DMS53 (cell line): Measurements from ENCODE around the gene PDE4D.
A peak's percentile ranks its signal among the peaks of the same experiment; 100 is the strongest.

Experiments used
- DNase-seq: peaks from one replicate; lab custom pipeline; 2025; lab: John Stamatoyannopoulos, UW

Gene PDE4D

DNA sequence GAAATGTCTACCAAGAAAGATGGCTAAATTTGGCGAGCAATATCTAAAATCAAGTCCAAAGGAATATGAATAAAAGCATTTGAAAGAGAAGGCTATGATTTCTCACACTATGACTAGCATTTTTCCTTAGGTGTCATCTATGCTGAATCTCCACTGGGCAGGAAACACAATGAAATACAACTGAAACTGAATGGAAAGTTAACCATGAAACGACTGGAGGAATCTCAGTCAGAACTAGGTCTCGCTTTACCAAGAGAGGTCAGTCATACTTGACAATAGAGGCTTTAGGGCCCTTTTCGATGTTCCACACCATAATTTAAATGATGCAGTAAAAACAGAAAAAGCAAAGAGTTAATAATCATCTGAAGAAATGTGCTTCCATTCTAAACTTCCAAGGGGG, 339.0 kb downstream of the PDE4D start:
- no peak for DNase-seq

DNA sequence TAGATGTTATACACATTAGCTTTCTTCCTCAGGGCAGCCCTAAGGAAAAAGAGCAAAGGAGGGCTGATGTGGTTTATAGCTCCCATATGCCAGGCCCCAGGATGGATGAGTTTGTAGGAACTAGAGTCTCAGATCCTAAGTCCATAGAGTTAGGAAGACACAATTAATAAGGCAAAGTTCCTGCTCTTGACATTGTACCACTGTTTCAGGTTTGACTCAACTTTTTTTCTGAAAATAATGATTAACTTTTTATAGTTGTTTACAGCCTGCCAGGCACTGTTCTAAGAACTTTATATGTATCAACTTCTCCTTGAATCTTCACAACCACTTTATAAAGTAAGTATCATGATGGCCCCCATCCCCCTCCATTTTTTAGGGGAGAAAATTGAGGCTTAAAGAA, 339.5 kb downstream of the PDE4D start:
- DNase-seq, result no peak

DNA sequence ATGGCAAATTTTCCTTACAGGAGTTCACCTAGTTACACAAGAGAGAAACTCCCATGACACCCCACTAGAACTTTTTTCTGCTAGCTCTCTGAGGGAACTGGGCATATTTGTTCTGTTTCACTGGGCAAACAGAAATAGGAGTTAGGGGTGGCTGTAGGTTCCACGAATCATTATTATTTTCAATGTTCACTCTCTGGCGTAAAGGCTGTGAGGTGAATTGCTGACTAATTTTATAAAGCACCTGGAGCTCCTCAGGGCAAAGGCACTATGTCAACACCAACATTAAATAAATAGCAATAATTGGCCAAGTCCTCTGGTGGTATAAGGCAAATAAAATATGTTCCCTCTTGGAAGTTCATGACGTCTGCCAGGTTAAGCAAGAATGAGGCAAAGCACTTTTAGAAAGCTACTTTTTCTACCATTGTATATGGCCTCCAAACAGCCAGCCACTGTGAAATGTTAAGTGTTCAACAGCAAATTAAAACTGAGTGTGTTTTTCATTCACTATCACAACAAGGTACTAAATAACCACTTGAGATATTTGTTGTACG, 344.6 kb downstream of the PDE4D start:
- DNase-seq, result peak; percentile 97

DNA sequence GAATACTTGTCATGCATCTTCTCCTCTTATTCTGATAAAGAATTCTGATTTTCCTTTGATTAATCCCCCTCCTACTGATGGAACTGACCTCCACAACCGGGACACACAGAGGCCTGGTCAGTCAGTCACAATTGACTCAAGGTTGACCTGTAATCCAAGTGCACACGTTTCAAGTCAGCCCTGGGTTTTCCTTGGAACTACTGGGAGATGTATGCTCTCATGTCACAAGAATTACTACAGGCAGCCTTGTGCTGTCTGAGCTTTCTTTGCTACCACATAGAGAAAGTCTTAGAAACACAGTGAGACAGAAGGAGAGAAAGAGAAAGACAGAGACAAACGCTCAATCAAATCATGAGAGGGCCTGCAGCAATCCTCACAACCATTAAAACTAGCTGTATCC, 345.8 kb downstream of the PDE4D start:
- peak; percentile 43 for DNase-seq

DNA sequence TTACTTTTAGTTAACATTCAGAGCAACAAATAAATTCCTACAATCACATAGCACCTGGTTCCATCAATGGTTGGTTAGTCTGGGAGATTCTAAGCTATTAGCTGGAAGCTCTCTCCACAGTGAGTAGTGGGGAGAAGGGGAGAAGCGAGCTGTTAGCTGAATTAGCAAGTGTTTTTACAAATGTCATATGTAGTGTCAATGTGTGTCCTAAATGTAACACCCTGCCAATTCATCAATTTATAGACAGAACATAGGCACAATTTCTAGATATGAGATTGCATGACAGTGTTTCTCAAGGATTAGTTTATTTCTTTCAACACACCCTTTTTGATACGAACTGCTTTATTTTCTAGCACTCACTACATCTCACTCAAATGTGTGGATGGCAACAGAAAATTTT, 349.0 kb downstream of the PDE4D start:
- no peak for DNase-seq

DNA sequence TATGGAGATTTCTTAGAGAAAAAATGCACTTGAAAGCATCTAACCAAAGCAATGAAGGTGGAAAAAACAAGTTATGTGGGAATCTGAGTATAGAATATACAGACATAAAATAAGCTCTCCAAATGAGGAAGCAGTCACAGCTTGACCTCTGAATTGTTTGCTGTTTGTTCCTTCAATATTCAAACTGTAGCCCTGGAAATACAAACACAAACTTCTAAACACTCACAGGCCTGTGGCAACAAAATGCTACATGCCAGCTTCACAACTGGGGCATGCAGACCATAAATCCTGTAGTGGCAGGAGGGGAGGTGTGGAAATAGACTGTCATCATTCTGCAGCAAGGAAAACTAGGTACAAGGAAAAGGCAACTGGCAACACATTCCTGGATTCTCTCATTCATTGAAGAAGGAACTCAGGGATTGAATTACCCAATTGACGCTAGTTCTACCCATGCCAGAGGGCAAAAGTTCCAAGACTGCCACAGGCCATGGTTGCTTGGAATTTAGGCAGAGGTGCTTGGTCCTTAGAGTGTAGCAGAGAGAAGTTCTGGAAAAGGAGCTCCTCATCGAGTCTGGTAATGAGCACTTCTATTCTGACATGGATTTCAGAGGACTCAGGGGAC, 349.6 kb downstream of the PDE4D start:
- peak; percentile 94 for DNase-seq

DNA sequence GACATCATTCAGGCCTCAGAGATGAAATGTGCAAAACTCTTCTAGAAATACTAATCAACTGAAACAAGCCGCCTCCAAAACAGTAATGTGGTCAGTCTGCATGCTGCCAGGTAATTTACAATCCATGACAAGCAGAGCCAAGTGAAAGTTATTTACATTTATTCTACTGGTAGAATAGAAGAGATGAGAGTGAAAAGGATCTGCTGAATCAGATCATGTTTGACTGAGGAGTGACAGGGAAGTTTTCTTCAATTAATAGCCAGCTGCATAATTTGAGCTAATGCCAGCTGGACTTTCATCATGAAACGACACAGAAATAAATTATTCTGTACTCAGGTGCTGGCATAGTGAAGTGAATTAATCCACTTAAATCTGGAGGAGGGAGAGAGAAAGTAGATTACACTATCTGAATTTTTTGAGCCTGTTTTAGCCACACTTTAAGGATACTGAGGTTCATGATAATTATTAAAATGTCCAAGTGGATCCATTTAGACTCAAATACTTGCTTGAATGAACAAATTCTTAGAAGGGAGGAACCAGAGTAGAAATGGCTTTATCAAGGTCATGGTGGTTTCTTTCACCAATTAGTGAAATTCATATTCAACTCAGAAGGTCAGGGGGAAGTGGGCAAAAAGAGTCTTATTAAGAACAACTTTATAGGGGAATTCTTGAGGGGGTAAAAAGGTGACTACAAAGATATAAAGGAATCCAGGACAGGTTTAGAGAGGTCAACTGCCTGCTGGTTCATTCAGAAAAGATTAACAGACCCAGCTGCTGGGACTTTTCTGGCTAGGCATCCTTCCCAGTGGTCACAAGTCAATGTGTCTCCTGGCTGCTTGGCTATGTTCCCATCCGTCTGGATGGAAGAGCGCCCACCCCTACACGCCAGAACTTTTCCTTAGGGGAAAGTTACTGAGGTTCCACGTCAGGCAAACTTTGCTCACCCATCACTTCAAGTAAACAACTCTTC, 350.4 kb downstream of the PDE4D start:
- peak; percentile 88 for DNase-seq

DNA sequence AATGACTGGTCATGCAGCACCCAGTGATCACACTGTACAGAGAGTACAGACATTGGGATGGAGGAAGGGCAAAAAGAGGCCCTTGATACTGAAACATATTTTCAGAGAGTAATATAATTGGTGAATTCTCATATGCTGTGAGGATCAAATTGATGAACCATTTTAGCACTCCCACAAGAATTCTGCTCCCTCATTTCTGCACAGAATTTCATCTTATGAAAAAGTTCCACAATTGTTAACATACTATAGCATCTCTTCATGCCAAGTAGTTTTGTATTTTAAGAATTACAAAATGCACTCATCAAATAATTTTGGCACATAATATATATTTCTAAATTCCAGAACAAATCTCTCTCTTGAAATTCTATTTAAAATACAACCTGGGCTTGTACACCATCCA, 351.2 kb downstream of the PDE4D start:
- no peak for DNase-seq

DNA sequence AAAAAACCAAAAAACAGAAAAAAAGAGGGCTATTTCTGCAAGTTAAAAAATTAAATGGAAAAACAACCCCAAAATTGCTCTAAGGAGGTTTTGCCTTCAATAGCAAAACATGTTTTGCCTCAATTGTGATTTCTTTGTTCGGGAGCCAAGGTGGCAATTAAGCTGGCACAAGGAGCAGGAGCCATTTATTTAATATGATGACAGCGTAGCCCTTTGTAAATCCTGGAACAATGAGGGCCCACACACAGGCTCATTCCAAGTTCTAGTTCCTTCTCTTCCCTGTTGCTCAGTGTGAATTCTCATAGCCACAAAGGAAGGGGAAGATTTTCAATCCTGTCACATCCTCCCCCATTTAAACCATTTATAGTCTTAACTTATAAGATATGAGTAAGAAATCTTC, 353.2 kb downstream of the PDE4D start:
- no peak for DNase-seq

DNA sequence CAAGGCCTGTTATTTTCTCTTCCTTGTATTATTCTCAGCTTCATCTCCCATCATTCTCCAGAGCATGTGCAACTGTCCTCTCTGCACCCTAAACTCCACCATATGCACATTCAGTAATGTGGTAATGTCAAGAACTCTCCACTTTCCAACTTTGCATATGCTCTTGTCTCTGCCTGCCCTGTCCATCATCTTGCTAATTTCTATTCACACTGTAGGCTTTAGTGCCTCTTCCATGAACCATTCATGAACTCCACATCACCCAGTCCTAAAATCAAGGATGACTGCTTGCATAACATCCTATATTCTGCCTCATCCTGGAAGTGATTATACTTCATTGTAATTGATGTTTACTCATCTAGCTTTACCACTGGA, 354.8 kb downstream of the PDE4D start:
- no peak for DNase-seq

DNA sequence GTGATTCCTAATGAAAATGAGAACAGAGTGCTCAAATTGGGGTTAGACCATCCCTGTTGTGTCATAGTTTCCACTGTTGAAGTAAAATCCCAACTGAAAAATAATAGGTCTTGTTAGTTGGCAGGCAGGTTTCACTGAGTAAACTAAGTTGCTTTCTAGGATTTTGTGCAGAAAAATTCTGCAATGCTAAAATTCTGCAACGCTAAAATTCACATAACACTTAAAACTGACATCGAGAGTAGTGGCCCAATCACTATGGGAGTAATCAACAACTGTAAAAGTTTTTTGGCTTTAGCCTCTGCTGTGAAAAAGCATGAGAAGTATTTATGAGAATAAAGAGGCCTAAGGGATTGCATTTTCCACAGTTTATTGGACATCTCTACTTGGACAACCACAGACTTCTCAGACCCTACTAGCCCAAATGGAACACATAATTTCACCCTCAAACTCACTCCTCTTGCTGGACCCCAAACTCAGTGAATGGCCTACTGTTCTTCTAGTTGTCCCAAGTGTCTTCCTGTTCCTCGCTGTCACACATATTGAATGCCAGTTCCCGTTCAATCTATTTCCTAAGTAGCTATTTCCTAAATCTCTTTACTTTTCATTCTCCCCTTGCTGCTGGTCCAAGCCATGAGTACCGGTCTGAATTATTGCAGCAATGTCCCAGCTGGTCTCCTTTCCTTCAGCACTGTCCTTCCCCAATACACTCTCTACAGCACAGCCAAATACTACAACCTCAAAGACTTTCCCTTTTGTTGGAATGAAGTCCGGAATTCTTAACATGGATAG, 355.4 kb downstream of the PDE4D start:
- DNase-seq, result no peak

DNA sequence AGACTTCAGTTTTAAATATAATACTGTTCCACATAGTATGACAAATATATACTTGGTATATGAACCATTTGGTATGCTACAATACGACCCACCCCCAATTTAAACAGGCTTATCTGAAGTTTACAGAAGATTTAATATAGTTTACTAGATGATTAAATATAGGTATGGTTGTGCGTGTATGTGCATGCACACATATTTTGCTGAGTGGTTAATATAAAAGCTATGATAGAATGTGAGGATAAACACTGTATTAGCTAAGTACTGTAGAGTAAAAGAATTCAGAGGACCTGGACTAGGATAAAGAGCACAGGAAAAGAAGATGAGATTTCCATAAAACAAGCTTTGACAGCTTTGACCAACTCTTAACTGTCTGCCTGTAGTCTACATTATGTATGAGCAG, 356.7 kb downstream of the PDE4D start:
- no peak for DNase-seq

DNA sequence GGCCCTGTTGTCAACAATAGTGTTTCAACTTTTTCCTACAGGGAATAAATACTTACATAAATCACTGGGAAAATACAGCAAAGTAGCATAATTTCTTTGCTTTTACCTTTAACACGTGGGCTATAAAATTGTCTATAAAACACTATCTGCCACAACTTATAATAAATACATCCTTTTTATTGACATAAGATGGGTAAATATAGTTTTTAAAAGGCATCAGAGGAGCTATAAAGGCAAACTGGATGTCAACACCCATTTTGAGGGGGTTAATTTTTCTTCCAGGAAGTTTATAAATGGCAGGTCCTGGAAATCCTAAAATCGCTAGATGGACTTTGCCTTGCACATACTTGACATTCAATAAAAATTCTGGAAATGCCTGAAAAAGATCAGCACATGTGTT, 358.0 kb downstream of the PDE4D start:
- no peak for DNase-seq

DNA sequence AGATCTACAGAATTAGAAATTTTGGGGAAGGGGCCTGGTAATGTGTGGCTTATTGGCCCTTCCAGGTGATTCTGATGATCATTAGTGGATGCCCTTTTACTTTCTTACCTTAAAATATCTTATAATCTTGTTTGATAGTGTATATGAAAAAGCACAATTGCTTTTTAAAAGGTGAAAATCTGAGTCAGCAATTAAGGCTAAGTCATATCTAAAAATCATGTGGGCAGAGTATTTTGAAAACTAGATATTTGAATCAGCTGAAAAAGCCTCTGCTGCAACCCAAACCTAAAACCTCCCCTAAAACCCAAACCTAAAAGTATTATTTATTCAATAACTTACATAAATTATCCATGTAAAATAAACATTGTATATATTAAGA, 359.8 kb downstream of the PDE4D start:
- no peak for DNase-seq

DNA sequence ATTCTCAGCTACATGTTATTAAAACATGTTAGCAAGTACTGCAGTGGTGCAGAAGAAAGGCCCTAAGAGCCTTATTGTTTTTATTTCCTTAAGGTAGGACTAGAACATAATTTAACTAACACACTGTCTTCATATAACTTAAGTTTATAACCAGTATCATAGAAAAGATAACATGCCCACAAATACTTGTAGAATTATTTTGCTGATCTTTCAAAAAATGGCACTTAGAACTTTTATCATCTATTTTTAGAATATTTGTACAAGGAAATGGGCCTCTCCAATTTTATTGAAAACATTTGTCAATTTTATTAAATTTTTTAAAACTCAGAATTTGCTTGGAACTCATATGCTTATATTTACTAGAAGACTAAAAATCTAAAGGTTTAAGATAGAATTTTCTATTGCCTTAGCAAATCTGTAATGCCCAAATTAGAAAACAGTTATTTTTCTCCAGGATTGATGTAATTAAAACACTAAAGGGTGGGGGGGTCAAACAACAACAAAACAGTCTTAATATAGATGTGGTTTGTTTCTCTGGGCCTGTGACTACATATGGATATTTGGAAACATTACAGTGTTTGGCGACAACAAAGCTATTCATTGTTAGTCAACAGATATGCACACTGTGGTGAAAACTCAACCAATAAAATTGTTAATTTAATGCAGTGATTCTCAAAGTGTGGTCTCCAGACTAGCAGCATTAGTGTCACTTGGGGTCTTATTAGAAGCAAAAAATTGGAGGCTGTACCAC, 360.4 kb downstream of the PDE4D start:
- no peak for DNase-seq

DNA sequence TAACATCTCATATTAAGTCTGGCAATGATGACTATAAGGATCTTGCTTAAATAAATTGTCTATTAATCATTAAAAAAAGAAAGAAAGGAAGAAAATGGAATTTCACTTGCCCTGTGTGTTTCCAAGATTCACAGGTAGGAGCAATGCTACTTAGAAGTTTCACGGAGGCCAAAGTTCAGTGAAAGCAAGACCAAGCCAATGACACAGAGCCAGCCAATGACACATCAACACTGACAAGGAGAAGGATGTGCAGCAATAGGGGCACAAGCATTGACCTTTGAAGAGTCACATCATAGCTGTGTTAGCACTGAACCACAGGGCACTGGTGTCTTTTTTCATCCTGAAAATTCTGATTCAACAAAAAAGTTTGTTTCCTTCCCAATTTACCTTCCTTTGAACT, 364.3 kb downstream of the PDE4D start:
- no peak for DNase-seq

DNA sequence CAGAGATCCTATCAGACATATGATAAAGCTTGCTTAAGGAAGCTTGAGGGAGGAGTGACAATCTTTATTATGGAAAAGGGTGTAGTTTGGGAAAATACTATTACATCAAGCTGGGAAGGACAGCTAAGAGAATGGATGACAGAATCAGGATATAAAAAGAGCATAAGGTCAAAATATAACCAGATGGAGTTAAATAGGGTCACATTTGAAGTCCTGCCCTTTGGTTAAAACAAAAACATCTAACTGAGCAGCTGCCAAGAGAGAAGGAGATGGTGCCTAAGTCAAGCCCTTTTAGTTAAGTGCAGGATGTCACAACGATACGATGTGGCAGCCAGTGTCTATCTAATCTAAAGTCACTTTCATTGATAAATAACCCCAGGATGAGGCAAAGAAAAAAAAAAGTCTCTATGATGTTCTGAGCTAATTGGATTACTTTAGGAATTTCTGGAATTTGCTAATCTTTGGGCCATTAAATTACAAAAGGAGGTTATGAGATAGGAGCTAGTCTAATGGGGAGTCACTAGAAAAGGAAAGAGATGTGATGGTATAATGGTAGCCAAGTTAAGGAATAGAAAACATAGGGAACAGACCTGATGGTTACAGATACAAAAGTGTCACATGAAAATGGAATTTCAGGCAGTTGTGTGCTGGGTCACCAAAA, 365.2 kb downstream of the PDE4D start:
- DNase-seq, result no peak

DNA sequence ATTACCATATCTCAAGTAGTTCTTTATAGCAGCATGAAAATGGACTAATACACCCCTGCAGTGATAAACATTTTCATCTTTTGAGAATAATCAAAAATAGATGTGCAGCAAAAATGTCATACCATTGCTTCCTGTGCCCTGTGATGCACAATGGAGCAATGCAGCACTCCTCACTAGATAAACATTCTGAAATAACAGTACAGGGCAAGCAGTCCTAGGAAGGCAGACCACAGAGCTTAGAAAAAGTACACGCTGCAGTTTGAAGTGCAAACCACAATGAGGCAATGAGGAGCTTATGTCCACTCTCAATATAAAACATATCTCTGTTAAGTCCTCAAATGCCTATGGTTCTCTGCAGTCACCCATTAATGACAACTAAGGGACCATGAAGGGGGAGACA, 367.6 kb downstream of the PDE4D start:
- peak; percentile 58 for DNase-seq

DNA sequence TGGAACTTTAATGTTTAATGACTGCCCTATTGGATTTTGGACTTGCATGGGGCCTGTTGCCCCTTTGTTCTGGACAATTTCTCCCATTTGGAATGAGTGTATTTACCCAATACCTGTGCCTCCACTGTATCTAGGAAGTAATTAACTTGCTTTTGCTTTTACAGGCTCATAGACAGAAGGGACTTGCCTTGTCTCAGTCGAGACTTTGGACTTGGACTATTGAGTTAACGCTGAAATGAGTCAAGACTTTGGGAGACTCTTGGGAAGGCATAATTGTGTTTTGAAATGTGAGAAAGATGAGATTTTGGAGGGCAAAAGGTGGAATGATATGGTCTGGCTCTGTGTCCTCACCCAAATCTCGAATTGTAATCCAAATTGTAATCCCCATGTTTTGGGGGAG, 368.2 kb downstream of the PDE4D start:
- DNase-seq, result no peak

DNA sequence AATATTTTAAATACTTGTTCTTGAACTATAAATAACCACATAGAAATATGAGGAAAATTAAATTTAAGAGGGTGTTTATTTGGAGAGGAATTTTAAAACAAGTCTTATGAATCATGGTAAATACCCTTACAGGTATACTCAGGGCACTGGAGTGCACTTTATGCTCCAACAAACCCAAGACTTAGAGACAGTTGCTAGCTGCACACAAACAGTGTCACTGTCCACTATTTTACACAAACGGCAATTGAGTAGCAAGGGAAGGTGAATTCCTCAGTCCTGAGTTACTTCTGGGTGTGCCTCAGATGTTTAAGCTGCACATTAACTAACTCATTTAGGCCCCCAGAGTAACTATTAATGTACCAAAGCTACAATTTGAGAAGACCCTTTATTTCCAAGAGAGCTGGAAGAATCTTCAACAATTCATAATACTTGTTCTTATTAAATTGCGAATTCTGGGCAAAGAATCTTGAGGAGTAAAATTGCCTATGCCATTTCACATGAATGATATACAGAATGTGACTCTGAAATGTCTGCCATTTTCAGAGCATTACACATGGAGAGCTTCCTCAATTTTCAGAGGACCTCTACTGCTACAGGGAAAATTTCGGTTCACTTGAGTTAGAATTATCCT, 371.2 kb downstream of the PDE4D start:
- peak; percentile 80 for DNase-seq

DNA sequence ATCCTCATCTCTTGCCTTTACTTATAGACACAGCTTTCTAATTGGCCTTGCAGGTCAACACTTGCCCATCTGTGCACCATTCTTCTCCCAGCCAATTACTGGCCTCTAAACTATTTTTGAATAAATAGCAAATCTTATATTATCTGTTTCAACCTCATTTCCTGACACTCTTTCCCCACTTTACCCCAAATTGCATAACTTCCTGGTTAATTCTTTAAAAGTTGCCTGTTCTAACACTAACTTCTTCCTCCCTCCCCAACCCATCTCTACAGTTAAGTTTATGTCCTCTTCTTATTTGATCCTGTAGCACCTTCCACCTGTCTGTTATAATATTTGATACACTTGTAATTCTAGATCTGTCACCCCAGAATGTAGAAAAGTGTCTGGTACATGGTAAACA, 372.1 kb downstream of the PDE4D start:
- peak; percentile 25 for DNase-seq
